GM19238 (cell line): ENCODE measurements around the gene SAA2.
"Not testable (repeated sequence)": the region's sequence is repeated elsewhere in the genome, so short reads cannot be mapped to it uniquely, and the experiment has no call there.

Experiments used
- DNase-seq: peaks from one replicate; pipeline ENCODE4 v3.0.0; 2011; ENCODE audit warnings: low spot score; ENCODE audit not compliant: insufficient read length

Gene SAA2

GRCh38 chr11:18253233-18253632 is 4.8 kb upstream of the SAA2 start:
- no peak for DNase-seq

GRCh38 chr11:18247191-18247581 is 1.3 kb downstream of the SAA2 start:
- not testable (repeated sequence) for DNase-seq

- DNase-seq, result peak; percentile 39
Measured at GRCh38 chr11:18246379-18247190, 1.9 kb downstream of the SAA2 start.

- no peak for DNase-seq
Measured at GRCh38 chr11:18245396-18245795, 3.1 kb downstream of the SAA2 start.

GRCh38 chr11:18243783-18244362 is 4.6 kb downstream of the SAA2 start:
- no peak for DNase-seq

GRCh38 chr11:18239655-18240054 is 8.8 kb downstream of the SAA2 start:
- DNase-seq, result no peak

- DNase-seq, result no peak
Measured at GRCh38 chr11:18236664-18237356, 11.7 kb downstream of the SAA2 start, which contains the start of gene SAA4. Gene SAA4 (minus strand): TSS chr11:18236802. CDS start chr11:18235926, 876 bp downstream.

GRCh38 chr11:18235394-18236334 is 12.8 kb downstream of the SAA2 start:
- DNase-seq, result no peak

GRCh38 chr11:18233912-18234311 is 14.6 kb downstream of the SAA2 start:
- DNase-seq, result no peak

- DNase-seq, result no peak
Measured at GRCh38 chr11:18230859-18231258, 17.6 kb downstream of the SAA2 start.

GRCh38 chr11:18229501-18229900 is 19.0 kb downstream of the SAA2 start:
- DNase-seq, result peak; percentile 41

- no peak for DNase-seq
Measured at GRCh38 chr11:18225913-18226312, 22.6 kb downstream of the SAA2 start.

GRCh38 chr11:18223591-18224387 is 24.7 kb downstream of the SAA2 start:
- no peak for DNase-seq

- no peak for DNase-seq
Measured at GRCh38 chr11:18222814-18223421, 25.6 kb downstream of the SAA2 start.

GRCh38 chr11:18221274-18221876 is 27.1 kb downstream of the SAA2 start:
- DNase-seq, result no peak

- DNase-seq, result no peak
Measured at GRCh38 chr11:18209058-18209457, 39.4 kb downstream of the SAA2 start.

GRCh38 chr11:18204771-18205170 is 43.7 kb downstream of the SAA2 start:
- DNase-seq, result no peak

GRCh38 chr11:18204220-18204619 is 44.2 kb downstream of the SAA2 start:
- no peak for DNase-seq

GRCh38 chr11:18203723-18204122 is 44.7 kb downstream of the SAA2 start:
- peak; percentile 21 for DNase-seq

GRCh38 chr11:18197738-18198137 is 50.7 kb downstream of the SAA2 start:
- DNase-seq, result not testable (repeated sequence)
